ENCODE measurements around the gene ZNF438. TPM values are rescaled to one million over a fixed set of nuclear protein-coding genes. Genes with fewer than 3 reads are reported as not detected.

The ZNF438 gene
- total RNA-seq, 1 donor, result 4.3 TPM

DNA sequence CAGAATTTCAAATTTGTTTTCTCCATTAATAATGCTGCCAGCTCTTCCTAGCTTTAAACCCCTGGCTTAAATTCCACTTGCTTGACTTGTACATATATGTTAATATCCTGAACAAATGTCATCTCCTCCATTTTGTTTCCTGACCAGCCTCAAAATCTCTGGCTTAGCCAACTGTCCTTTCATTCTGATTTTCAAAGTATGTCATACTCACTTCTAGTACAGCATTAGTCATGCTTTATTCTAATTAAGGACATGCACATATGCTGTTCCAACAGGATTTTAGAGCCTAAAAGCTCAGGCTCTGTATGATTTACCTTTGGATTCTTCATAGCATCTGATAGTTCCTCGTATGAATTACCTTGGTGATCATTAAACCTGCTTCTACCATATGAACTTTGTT is 158.3 kb downstream of the ZNF438 start:
- H4K20me1 ChIP-seq (ENCODE audit: insufficient read depth, low read length), result no peaks in the 10 kb centered on the region
- H3K36me3 ChIP-seq (ENCODE audit: insufficient read depth, low read length), result no peaks in the 10 kb centered on the region
- H3K27me3 ChIP-seq (ENCODE audit: insufficient read depth, low read length), result no peaks in the 10 kb centered on the region
- H3K4me1 ChIP-seq (ENCODE audit: insufficient read depth, low read length), result no peaks in the 10 kb centered on the region
- H3K79me2 ChIP-seq (ENCODE audit: insufficient read depth, low read length), result no peaks in the 10 kb centered on the region
- H2AFZ ChIP-seq (ENCODE audit: low read length), result no peak overlapping the region
- H3K4me2 ChIP-seq (ENCODE audit: insufficient read depth, low read length), result no peak overlapping the region
- TF ChIP-seq, protein P1, sequence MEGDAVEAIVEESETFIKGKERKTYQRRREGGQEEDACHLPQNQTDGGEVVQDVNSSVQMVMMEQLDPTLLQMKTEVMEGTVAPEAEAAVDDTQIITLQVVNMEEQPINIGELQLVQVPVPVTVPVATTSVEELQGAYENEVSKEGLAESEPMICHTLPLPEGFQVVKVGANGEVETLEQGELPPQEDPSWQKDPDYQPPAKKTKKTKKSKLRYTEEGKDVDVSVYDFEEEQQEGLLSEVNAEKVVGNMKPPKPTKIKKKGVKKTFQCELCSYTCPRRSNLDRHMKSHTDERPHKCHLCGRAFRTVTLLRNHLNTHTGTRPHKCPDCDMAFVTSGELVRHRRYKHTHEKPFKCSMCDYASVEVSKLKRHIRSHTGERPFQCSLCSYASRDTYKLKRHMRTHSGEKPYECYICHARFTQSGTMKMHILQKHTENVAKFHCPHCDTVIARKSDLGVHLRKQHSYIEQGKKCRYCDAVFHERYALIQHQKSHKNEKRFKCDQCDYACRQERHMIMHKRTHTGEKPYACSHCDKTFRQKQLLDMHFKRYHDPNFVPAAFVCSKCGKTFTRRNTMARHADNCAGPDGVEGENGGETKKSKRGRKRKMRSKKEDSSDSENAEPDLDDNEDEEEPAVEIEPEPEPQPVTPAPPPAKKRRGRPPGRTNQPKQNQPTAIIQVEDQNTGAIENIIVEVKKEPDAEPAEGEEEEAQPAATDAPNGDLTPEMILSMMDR (IDR thresholded peaks at IDR 0.05; ENCODE audit: extremely low read depth, low read depth, low read length), result no peak
- no peak for DNase-seq (ENCODE audit: insufficient read length, low spot score, missing footprints)
- no peak overlapping the region for H3K4me3 ChIP-seq (ENCODE audit: insufficient read depth, low read length)
- H3K27ac ChIP-seq (ENCODE audit: low read depth, low read length), result no peak overlapping the region
- no peaks in the 10 kb centered on the region for H3K9me3 ChIP-seq (ENCODE audit: low read depth, low read length)

GRCh38 chr10:30870896-30871295 is 160.8 kb downstream of the ZNF438 start:
- H3K9me3 ChIP-seq (ENCODE audit: low read depth, low read length), result no peaks in the 10 kb centered on the region
- H3K79me2 ChIP-seq (ENCODE audit: insufficient read depth, low read length), result no peaks in the 10 kb centered on the region
- no peak overlapping the region for H3K4me2 ChIP-seq (ENCODE audit: insufficient read depth, low read length)
- H3K36me3 ChIP-seq (ENCODE audit: insufficient read depth, low read length), result no peaks in the 10 kb centered on the region
- DNase-seq (ENCODE audit: insufficient read length, low spot score, missing footprints), result no peak
- H3K27ac ChIP-seq (ENCODE audit: low read depth, low read length), result no peak overlapping the region
- H3K27me3 ChIP-seq (ENCODE audit: insufficient read depth, low read length), result no peaks in the 10 kb centered on the region
- H3K4me1 ChIP-seq (ENCODE audit: insufficient read depth, low read length), result no peaks in the 10 kb centered on the region
- no peak overlapping the region for H2AFZ ChIP-seq (ENCODE audit: low read length)
- TF ChIP-seq, protein P1 (IDR thresholded peaks at IDR 0.05; ENCODE audit: extremely low read depth, low read depth, low read length), result no peak
- H3K4me3 ChIP-seq (ENCODE audit: insufficient read depth, low read length), result no peak overlapping the region
- no peaks in the 10 kb centered on the region for H4K20me1 ChIP-seq (ENCODE audit: insufficient read depth, low read length)

DNA sequence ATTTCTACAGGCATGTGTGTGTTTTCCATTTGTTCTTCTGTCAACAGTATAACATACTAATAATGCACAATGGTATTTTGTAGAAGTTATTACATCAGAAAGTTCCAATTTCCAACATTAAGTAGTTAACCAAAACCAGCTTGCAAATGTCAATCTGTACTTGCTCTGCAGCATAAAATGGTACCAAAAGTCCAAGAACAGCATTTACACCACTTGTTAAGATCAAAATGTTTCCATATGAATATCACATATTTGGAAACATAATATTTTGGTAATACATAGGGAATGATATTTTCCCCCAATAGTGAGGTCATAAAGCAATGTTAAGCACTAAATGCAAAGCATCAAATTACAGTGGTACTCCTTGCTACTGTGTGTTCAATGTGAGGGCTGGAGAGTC is 162.1 kb downstream of the ZNF438 start:
- Histone ChIP-seq H3K4me1 (ENCODE audit: insufficient read depth, low read length) (no peaks in the 10 kb centered on the region), H3K79me2 (ENCODE audit: insufficient read depth, low read length) (no peaks in the 10 kb centered on the region), H3K27me3 (ENCODE audit: insufficient read depth, low read length) (no peaks in the 10 kb centered on the region), H4K20me1 (ENCODE audit: insufficient read depth, low read length) (no peaks in the 10 kb centered on the region), H3K27ac (ENCODE audit: low read depth, low read length) (no peak overlapping the region), H3K36me3 (ENCODE audit: insufficient read depth, low read length) (no peaks in the 10 kb centered on the region), H3K4me2 (ENCODE audit: insufficient read depth, low read length) (no peak overlapping the region), H2AFZ (ENCODE audit: low read length) (no peak overlapping the region), H3K4me3 (ENCODE audit: insufficient read depth, low read length) (no peak overlapping the region), H3K9me3 (ENCODE audit: low read depth, low read length) (no peaks in the 10 kb centered on the region)
- TF ChIP-seq, protein P1 (IDR thresholded peaks at IDR 0.05; ENCODE audit: extremely low read depth, low read depth, low read length), result no peak
- DNase-seq (ENCODE audit: insufficient read length, low spot score, missing footprints), result no peak

DNA sequence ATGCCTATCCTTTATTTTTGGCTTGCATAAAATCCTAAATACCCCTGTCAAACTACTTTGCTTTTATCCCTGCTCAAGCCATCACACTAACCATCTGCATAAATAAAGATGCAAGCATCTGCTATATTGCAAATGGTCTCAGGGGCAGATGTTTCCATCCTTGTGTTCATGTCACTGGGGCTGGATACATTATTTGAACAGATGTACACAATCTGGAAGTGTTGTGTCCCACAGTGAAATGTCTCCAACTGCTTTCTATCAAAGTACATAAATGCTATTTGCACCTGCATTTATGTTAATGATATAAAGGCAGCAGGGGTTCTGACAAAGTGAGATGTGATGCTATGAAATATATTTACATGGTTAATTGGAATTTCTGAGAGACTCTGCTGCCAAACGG is 163.1 kb downstream of the ZNF438 start:
- no peak overlapping the region for H2AFZ ChIP-seq (ENCODE audit: low read length)
- no peaks in the 10 kb centered on the region for H4K20me1 ChIP-seq (ENCODE audit: insufficient read depth, low read length)
- no peaks in the 10 kb centered on the region for H3K79me2 ChIP-seq (ENCODE audit: insufficient read depth, low read length)
- no peaks in the 10 kb centered on the region for H3K9me3 ChIP-seq (ENCODE audit: low read depth, low read length)
- no peak overlapping the region for H3K4me2 ChIP-seq (ENCODE audit: insufficient read depth, low read length)
- H3K4me1 ChIP-seq (ENCODE audit: insufficient read depth, low read length), result no peaks in the 10 kb centered on the region
- no peaks in the 10 kb centered on the region for H3K36me3 ChIP-seq (ENCODE audit: insufficient read depth, low read length)
- TF ChIP-seq, protein P1 (IDR thresholded peaks at IDR 0.05; ENCODE audit: extremely low read depth, low read depth, low read length), result no peak
- H3K27ac ChIP-seq (ENCODE audit: low read depth, low read length), result no peak overlapping the region
- DNase-seq (ENCODE audit: insufficient read length, low spot score, missing footprints), result no peak
- H3K4me3 ChIP-seq (ENCODE audit: insufficient read depth, low read length), result no peak overlapping the region
- no peaks in the 10 kb centered on the region for H3K27me3 ChIP-seq (ENCODE audit: insufficient read depth, low read length)

All from osteoblast (primary cell).